Adrenal gland (tissue), 12 donors: ENCODE results near the gene CSK. TPM values are rescaled to one million over a fixed set of nuclear protein-coding genes. Genes with fewer than 3 reads are reported as not detected.

Experiments used
- DNase-seq, 7 donors: peaks; one replicate each; pipeline ENCODE4 v3.0.0-alpha.2; 2019 to 2020
- H3K27ac ChIP-seq, 5 donors: fragments of 200-600 bp; sonication (generic) in 4 of 5; 1 replicate in 3 of 5; 2 replicates in 2 of 5; pipeline versions ENCODE4 v1.5.1 to v1.8.0; 2016 to 2020; ENCODE audit warnings: mild to moderate bottlenecking in 1 of 5
- H3K27me3 ChIP-seq: fragments of 200-600 bp; 2 replicates; pipeline ENCODE4 v1.8.0; 2021
- H3K36me3 ChIP-seq, 2 donors: fragments of 200-600 bp; replicated peaks in 1 of 2; 1 replicate in 1 of 2; 2 replicates in 1 of 2; pipeline versions ENCODE4 v1.5.1 to v1.8.0; 2018 to 2022
- H3K4me1 ChIP-seq, 2 donors: fragments of 200-600 bp; replicated peaks in 1 of 2; 1 replicate in 1 of 2; 2 replicates in 1 of 2; pipeline versions ENCODE4 v1.5.1 to v1.8.0; 2018 to 2021
- H3K4me3 ChIP-seq, 4 donors: fragments of 200-600 bp; sonication (generic) in 3 of 4; one replicate each; pipeline ENCODE4 v1.5.1; 2016 to 2018
- H3K9me3 ChIP-seq, 3 donors: fragments of 200-600 bp; sonication (generic) in 1 of 3; replicated peaks in 1 of 3; 1 replicate in 2 of 3; 2 replicates in 1 of 3; pipeline versions ENCODE4 v1.5.1 to v1.8.0; 2016 to 2021
- POLR2A ChIP-seq, 2 donors: fragments of 450-650 bp; IDR thresholded peaks; one replicate each; pipeline ENCODE4 v1.6.1; 2017; ENCODE audit warnings: antibody characterized with exemption in 2 of 2, mild to moderate bottlenecking in 2 of 2, moderate library complexity in 1 of 2
- WGBS, 4 donors: extraction: QIAGEN DNeasy Blood & Tissue Kit in 2 of 4; methylation state at CpG; one replicate each; pipeline versions ENCODE4 v1.1.5 to v1.1.7; 2013 to 2017; 5-methylcytosine and 5-hydroxymethylcytosine counted together
- intact Hi-C, 2 donors: fragments of 100-400 bp; cut with DNase I; formaldehyde crosslinking; loops; one replicate each; pipeline versions ENCODE4 v1.14.1 to v1.15.0; 2022 to 2023
- polyA plus RNA-seq, 3 donors: library from polyadenylated mRNA; stranded (reverse); fragments of 200-250 nt in 2 of 3; fragments of 350-450 nt in 1 of 3; fragmentation: Illumina TruSeq in 1 of 3; extraction: RNeasy Lipid Tissue Mini Kit (QIAGEN cat#74804) in 1 of 3; gene quantifications; one replicate each; pipeline ENCODE4 v1.2.3, GENCODE V29; 2013 to 2014
- total RNA-seq, 9 donors: library from RNA; depleted of rRNA in 4 of 9; stranded (reverse); fragments of >200 nt in 4 of 9; fragments of 120-200 nt in 1 of 9; fragmentation: NEBNext Ultra II Directional in 1 of 9; extraction: Animal tissue kit (Norgen Biotek cat#: 25700) in 1 of 9; gene quantifications; one replicate each; pipeline versions ENCODE4 v1.1.0 to v1.2.4, GENCODE V29; 2013 to 2023
- TF ChIP-seq, protein P1 (sequence below), 6 experiments: fragments of 450-650 bp in 4 of 6; fragments of 200-600 bp in 2 of 6; sonication (generic) in 1 of 6; IDR thresholded peaks; 1 replicate in 5 of 6; 2 replicates in 1 of 6; pipeline versions ENCODE4 v1.5.1 to v1.8.0; 2016 to 2021; ENCODE audit warnings: antibody characterized with exemption in 6 of 6, mild to moderate bottlenecking in 2 of 6, moderate library complexity in 1 of 6
- donor health status: healthy with polysubstance abuse.
- donor health status: Bipolar disorder and iron deficiency.
- donor health status: DM: yes; HTN: yes; CAD: no.
- donor health status: DM: no; HTN: no; CAD: no.
- donor health status: DM: no; HTN: no; CAD: no.
- donor health status: DM: yes; HTN: yes; CAD: no.

CSK gene
- total and polyA plus RNA-seq, 12 donors = 10.9 to 59.4 (median 27.6) TPM

DNA sequence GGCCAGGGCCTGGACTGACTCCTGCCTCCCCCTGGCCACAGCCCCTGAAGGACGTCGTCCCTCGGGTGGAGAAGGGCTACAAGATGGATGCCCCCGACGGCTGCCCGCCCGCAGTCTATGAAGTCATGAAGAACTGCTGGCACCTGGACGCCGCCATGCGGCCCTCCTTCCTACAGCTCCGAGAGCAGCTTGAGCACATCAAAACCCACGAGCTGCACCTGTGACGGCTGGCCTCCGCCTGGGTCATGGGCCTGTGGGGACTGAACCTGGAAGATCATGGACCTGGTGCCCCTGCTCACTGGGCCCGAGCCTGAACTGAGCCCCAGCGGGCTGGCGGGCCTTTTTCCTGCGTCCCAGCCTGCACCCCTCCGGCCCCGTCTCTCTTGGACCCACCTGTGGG is 20.4 kb downstream of the CSK start:
- TF ChIP-seq, protein P1, sequence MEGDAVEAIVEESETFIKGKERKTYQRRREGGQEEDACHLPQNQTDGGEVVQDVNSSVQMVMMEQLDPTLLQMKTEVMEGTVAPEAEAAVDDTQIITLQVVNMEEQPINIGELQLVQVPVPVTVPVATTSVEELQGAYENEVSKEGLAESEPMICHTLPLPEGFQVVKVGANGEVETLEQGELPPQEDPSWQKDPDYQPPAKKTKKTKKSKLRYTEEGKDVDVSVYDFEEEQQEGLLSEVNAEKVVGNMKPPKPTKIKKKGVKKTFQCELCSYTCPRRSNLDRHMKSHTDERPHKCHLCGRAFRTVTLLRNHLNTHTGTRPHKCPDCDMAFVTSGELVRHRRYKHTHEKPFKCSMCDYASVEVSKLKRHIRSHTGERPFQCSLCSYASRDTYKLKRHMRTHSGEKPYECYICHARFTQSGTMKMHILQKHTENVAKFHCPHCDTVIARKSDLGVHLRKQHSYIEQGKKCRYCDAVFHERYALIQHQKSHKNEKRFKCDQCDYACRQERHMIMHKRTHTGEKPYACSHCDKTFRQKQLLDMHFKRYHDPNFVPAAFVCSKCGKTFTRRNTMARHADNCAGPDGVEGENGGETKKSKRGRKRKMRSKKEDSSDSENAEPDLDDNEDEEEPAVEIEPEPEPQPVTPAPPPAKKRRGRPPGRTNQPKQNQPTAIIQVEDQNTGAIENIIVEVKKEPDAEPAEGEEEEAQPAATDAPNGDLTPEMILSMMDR (IDR thresholded peaks at IDR 0.05) = no peak
- no peak for TF ChIP-seq POLR2A (IDR thresholded peaks at IDR 0.05)
- Histone ChIP-seq H3K36me3 (peaks cover 0 to 42% of the 10 kb centered on the region in 2 donors), H3K27ac (no peak overlapping the region), H3K9me3 (no peaks in the 10 kb centered on the region), H3K4me3 (no peak overlapping the region), H3K27me3 (no peaks in the 10 kb centered on the region), H3K4me1 (peaks cover 5 to 6% of the 10 kb centered on the region in 2 donors)
- WGBS, 4 donors = 90 to 92% (median 92%) methylated on average over 5 to 20 of the region's 20 CpGs
- no peak for DNase-seq
- intact Hi-C loops = no loop called here

DNA sequence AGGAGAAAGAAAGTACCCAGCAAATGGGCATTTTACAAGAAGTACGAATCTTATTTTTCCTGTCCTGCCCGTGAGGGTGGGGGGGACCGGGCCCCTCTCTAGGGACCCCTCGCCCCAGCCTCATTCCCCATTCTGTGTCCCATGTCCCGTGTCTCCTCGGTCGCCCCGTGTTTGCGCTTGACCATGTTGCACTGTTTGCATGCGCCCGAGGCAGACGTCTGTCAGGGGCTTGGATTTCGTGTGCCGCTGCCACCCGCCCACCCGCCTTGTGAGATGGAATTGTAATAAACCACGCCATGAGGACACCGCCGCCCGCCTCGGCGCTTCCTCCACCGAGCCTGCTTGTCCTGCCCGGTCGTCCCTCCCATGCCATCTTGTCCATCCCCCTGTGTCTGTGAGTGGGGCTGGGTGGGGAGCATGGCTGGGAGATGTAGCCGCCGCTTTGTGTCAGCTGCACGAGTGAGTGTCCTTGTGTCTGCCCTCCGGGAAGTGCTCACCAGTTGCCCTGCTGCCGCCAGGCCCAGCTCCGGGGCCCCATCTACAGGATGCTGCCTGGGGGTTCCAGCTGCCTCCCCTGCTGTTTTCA is 21.1 kb downstream of the CSK start:
- WGBS, 4 donors = 90 to 94% (median 92%) methylated on average over 26 to 31 of the region's 31 CpGs
- H3K27ac ChIP-seq = no peak overlapping the region
- no peaks in the 10 kb centered on the region for H3K27me3 ChIP-seq
- TF ChIP-seq, protein P1 (IDR thresholded peaks at IDR 0.05) = no peak
- no peak for TF ChIP-seq POLR2A (IDR thresholded peaks at IDR 0.05)
- intact Hi-C loops = no loop called here
- H3K36me3 ChIP-seq = peaks cover 0 to 42% of the 10 kb centered on the region in 2 donors
- H3K9me3 ChIP-seq = no peaks in the 10 kb centered on the region
- DNase-seq = no peak
- H3K4me3 ChIP-seq = no peak overlapping the region
- peaks cover 5 to 7% of the 10 kb centered on the region in 2 donors for H3K4me1 ChIP-seq

DNA sequence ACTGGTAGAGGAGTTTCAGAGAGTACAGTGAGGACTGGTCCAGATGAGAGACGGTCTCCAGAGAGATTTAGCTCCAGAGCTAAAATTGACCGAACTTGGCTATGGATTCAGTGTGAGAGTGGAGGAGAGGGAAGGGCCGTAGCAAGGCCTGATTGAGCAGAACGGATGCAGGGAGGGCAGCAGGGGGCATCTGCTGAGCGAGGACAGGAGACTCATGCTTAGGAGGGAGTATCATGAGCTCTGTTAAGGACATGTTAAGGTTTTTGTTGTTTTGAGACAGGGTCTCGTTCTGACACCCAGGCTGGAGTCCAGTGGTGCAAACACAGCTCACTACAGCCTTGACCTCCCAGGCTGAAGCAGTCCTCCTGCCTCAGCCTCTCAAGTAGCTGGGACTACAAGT is 23.1 kb downstream of the CSK start:
- TF ChIP-seq, protein P1 (IDR thresholded peaks at IDR 0.05) = no peak
- TF ChIP-seq POLR2A (IDR thresholded peaks at IDR 0.05) = no peak
- DNase-seq = no peak
- H3K9me3 ChIP-seq = no peaks in the 10 kb centered on the region
- peaks cover 5 to 7% of the 10 kb centered on the region in 2 donors for H3K4me1 ChIP-seq
- H3K27me3 ChIP-seq = no peaks in the 10 kb centered on the region
- intact Hi-C loops = no loop called here
- peaks cover 0 to 33% of the 10 kb centered on the region in 2 donors for H3K36me3 ChIP-seq
- H3K4me3 ChIP-seq = no peak overlapping the region
- H3K27ac ChIP-seq = no peak overlapping the region
- 72 to 85% (median 80%) methylated on average over 5 to 6 of the region's 6 CpGs for WGBS, 4 donors

DNA sequence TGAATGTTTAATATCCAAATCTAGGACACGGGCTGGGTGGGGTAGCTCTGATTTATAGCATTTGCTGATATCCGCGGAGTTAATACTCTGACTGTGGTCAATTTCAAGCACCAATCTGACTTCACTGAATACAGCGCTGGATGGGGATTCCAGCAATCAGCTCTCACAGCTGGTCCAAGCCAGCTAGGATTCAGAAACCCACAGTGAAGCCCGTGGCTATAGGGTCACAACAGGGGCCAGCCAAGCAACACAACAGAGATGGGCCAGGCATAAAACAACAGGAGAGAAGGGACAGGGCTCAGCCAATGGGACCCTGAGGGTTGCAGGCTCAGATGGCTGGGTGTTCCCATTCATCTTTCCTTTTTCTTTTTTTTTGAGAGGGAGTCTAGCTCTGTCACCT is 25.4 kb downstream of the CSK start:
- no peak overlapping the region for H3K4me3 ChIP-seq
- no peak overlapping the region for H3K27ac ChIP-seq
- no peaks in the 10 kb centered on the region for H3K9me3 ChIP-seq
- TF ChIP-seq POLR2A (IDR thresholded peaks at IDR 0.05) = no peak
- TF ChIP-seq, protein P1 (IDR thresholded peaks at IDR 0.05) = no peak
- H3K27me3 ChIP-seq = no peaks in the 10 kb centered on the region
- DNase-seq = no peak
- peaks cover 0 to 19% of the 10 kb centered on the region in 2 donors for H3K36me3 ChIP-seq
- 13 to 33% (median 23%) methylated on average over 5 of the region's 5 CpGs for WGBS, 4 donors
- intact Hi-C loops = no loop called here
- H3K4me1 ChIP-seq = peaks cover 5 to 7% of the 10 kb centered on the region in 2 donors
